ENCODE measurements around the gene APOL1.

APOL1 gene

GRCh38 chr22:36295247-36295646 lies 42.3 kb downstream of the APOL1 start:
- no peak for DNase-seq

- DNase-seq: no peak
These were observed 43.8 kb downstream of the APOL1 start for GRCh38 chr22:36296690-36297089.

DNA sequence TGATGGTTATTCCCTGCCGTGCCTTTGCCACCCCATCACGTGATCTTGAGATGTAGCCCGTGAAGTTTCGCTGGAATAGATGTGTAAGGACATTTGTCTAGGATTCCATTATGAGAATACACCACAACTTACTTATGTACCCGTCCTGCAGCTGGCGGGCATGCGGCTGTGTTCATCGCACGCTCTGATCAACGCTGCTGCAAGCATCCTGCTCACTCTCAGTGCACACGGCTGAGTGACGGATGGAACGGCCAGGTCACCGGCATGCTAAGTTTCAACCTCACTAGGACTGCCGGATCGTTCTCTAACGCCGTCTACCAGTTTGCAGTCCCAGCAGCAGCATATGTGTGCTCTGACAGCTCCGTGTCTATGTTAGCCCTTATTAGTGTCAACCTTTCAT lies 44.6 kb downstream of the APOL1 start:
- no peak for DNase-seq

- no peak for DNase-seq
These were observed 45.2 kb downstream of the APOL1 start for GRCh38 chr22:36298118-36298517.

GRCh38 chr22:36298601-36299000 lies 45.7 kb downstream of the APOL1 start:
- no peak for DNase-seq

DNA sequence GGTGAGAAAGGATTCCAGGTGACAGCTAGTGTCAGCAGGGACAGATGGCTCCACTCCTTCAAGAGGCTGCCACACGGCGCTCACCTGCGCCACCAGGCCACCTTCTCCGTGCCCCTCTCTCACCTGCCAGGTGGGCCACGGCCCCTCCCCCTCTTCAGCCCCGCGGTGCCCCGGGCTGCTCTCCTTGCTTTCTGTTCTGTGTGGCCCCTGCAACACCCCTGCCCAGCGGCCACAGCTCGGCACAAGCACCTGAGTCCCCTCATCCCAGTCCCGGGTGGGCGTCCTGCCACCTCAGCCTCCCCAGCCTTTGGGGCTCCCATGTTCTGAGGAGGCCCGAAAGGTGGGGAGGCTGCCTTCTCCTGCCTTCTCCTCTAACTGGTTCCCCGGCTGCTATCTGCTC lies 46.4 kb downstream of the APOL1 start:
- no peak for DNase-seq

DNA sequence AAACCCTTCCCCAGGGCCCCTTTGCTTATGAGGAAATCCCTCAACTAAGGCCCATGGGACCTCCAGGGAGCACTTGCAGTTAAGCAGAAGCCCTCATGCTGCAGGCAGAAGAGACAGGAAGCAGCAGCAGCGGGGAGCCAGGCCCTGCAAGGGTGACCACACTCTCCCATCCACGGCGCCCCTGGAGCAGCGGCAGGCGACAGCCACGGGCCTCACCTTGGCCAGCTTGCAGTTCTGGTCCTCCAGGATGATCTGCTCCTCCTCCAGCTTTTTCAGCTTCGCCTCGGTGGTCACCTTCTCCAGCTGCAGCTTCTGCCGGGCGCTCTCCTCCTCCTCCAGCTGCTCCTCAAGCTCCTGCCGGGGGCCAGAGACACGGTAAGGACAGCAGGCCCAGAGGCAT lies 47.0 kb downstream of the APOL1 start:
- DNase-seq: no peak

DNA sequence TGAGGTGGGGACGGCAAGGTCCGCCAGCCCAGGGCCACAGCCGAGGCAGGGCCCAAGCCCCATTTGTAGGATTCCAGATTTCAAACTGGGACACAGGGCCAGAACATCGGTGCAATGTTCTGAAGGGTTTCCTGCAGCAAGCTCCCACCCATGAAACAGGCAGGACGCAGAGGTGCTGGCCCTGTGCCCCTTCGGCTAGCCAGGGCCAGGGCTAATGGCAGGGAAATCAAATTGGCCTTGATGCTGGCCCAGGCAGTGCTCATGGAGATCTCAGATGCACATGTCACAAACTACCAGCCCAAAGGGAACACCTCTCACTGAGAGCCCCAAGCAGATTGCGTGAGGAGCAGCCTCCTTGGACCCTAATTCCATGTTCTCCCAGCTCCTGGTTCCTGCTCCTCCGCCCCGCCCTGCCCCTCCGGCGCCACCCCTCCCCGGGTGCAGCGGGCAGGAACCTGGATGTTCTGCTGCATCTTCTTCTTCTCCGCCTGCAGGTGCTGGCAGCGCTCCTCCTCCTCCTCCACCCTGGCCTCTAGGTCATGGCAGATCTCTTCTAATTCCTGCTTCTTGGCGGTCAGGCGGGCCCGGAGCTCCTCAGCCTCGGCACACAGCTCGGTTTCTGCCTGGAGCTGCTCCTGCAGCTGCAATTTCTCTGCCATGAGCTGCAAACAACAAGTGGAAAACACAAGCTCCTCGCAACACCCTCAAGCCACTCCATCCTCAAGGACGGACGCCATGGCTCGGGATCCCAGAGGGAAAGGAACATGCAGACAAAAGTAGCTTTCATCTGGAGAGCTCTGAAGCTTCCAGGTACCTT lies 47.7 kb downstream of the APOL1 start:
- no peak for DNase-seq

DNA sequence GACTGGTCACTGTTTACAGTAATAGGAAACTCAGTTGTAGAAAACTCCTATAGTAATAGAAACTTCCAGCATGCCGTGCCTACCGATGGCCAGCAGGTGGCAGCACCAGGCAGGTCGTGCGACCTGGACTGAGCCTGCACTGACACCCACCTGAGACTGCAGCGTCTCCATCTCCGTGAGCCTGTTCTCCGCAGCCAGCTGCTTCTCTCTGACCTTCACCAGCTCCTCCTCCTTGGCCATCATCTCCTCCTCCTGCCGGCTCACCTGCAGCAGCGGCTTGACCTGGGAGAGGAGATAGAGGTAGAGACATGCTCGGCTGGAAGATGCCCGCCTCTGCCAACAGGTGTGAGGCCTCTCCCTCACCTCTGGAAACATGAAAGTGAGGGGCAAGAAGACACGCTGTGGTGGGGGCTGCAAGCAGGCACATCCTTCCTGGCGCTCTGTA lies 48.5 kb downstream of the APOL1 start:
- DNase-seq: no peak

GRCh38 chr22:36301851-36302250 lies 48.9 kb downstream of the APOL1 start:
- no peak for DNase-seq

DNA sequence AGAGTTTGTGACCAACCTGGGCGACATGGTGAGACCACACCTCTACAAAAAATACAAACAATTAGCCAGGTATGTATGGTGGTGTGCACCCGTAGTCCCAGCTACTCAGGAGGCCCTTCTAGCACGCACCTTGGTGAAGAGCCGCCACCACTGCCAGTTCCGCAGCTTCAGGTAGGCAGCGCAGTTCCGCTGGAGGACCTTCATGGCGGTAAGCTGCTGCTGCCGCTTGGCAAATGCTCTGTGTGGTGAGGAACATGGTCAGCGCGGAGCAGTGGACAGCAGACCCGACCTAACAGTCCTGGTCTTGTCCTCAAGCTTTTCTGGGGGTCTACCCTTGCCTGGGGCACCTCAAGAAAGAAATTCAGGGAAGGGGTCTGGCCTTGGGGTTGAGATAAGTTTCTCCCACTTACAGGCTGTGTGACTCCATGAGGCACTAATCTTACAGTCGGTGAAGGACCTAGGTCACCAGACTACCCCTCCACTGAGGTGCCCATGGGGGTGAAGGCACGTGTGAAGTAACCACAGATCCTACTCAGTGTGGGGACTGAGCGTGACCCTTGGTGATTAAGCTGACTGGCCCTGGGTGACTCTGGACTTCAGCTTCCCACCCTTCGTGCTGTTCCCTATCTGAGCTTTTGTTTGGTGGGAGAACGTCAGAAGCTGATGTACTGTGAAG lies 49.6 kb downstream of the APOL1 start:
- no peak for DNase-seq

DNA sequence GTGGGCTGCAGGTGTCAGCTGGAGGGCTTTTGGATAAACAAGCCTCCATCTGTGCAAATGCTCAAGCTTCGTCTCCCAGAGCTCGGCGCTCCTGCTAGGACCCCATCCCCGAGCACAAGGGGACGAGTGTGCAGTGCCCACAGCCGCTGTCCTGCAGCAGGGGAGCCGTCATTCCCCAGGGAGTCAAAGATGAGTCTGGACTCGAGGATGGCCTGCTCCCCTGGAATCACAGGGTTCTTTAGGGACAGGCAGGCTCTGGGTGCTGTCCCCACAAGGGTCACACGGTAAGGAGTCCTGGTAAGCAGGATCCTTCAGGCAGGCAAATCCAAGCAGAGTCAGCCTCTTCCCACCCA lies 50.2 kb downstream of the APOL1 start:
- DNase-seq: no peak

DNA sequence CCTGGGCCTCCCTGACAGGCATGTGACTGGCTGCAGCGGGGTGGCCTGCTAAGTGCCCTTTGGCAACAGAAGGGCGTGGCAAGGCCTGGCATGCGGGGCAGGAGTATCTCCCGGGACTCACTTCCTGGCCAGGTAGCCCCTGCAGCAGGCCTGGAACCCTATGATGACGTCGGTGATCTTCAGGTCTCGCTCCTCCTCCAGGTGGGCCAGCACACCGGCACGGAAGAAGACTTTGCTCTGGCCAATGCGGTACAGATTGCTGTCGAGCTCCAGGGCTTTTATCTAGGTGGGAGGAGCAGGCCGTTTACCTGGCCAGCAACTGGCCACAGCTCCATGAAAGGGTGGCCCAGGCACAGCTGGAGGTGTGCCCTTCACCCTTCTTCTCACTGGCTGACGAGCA lies 50.9 kb downstream of the APOL1 start:
- DNase-seq: no peak

- DNase-seq: no peak
These were observed 51.5 kb downstream of the APOL1 start for GRCh38 chr22:36304429-36304828.

DNA sequence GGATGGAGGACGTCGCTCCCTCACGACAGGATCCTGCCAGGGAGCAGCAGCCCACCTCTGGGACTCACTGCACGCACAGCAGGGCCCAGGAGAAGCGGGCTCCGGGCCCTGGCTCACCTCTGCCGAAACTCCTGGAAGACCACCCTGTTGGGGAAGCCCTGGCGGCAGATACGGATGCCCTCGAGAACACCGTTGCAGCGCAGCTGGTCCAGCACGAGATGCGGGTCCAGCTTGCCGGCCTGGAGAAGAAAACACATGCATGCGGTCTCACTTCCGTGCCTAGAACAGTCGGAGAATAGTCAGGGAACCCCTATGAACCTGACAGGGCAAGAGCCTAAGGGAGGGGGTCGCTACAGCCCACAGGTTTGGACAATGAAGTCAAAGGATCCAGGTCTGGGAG lies 52.9 kb downstream of the APOL1 start:
- no peak for DNase-seq

DNA sequence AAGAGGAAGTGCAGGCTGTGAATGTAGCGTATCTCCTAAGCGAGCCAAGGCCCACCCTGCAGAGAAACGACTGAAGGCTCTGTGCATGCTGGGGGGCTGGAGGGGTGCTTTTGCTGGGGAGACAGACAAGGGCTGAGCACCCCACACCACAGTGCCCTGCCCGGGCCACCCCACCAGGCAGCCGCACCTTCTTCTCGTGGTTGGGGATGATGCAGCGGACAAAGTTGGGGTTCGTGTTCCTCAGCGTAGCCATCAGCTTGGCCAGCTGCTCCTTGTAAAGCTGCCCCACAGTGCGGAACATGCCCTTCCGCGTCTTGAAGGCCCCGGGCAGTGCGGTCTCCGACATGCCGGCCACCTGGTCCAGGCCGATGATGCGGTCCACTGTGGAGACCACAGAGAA lies 53.3 kb downstream of the APOL1 start:
- DNase-seq: no peak

- no peak for DNase-seq
These were observed 55.9 kb downstream of the APOL1 start for GRCh38 chr22:36308880-36309279.

- no peak for DNase-seq
These were observed 58.6 kb downstream of the APOL1 start for GRCh38 chr22:36311386-36312085.

DNA sequence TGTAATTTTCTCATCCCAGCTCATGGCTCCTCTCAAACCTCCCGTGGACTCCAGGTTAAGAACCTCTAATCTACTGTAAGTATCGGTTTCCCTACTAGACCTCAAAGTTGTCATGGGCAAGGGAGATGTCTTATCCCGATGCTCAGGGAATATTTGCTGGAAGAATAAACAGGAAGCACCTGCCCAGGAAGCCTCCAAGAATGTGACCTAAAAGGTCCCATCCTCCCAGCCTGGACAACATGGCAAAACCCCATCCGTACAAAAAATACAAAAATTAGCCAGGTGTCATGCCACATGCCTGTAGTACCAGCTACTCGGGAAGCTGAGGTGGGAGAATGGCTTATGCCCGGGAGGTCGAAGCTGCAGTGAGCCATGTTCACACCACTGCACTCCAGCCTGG lies 62.4 kb downstream of the APOL1 start:
- no peak for DNase-seq

- DNase-seq: no peak
These were observed 63.5 kb downstream of the APOL1 start for GRCh38 chr22:36316419-36316818.
